NCI-H82 (cell line): ENCODE results near the gene MPND.

Source experiments
- DNase-seq: peaks from one replicate; lab custom pipeline; 2025; lab: John Stamatoyannopoulos, UW

MPND gene

GRCh38 chr19:4320419-4320818 is 22.9 kb upstream of the MPND start:
- no peak for DNase-seq

- DNase-seq = no peak
Observed at GRCh38 chr19:4322942-4323665, 20.3 kb upstream of the MPND start.

GRCh38 chr19:4323692-4324091 is 19.7 kb upstream of the MPND start:
- DNase-seq = no peak

- no peak for DNase-seq
Observed at GRCh38 chr19:4324228-4324627, 19.1 kb upstream of the MPND start.

- DNase-seq = no peak
Observed at GRCh38 chr19:4326215-4326836, 17.0 kb upstream of the MPND start.

- DNase-seq = peak; percentile 39
Observed at GRCh38 chr19:4326837-4327251, 16.5 kb upstream of the MPND start.

GRCh38 chr19:4327252-4327876 is 16.0 kb upstream of the MPND start:
- DNase-seq = peak; percentile 93

- DNase-seq = no peak
Observed at GRCh38 chr19:4327877-4328242, 15.5 kb upstream of the MPND start.

GRCh38 chr19:4328243-4328990 is 14.9 kb upstream of the MPND start:
- peak; percentile 98 for DNase-seq

GRCh38 chr19:4328991-4329681 is 14.2 kb upstream of the MPND start:
- peak; percentile 75 for DNase-seq

GRCh38 chr19:4329858-4330257 is 13.5 kb upstream of the MPND start:
- DNase-seq = no peak

- DNase-seq = no peak
Observed at GRCh38 chr19:4334929-4335570, 8.3 kb upstream of the MPND start.

- no peak for DNase-seq
Observed at GRCh38 chr19:4337906-4338440, 5.4 kb upstream of the MPND start.

- no peak for DNase-seq
Observed at GRCh38 chr19:4338441-4339355, 4.7 kb upstream of the MPND start, which contains the start of gene STAP2. Gene STAP2 (minus strand): TSS chr19:4338827. CDS start chr19:4338753, 74 bp downstream.

- DNase-seq = no peak
Observed at GRCh38 chr19:4342314-4342614, 1.1 kb upstream of the MPND start.

GRCh38 chr19:4342615-4343369 is 570 bp upstream of the MPND start:
- peak; percentile 99 for DNase-seq

GRCh38 chr19:4345342-4346019 is 2.1 kb downstream of the MPND start:
- DNase-seq = no peak

GRCh38 chr19:4346020-4346383 is 2.6 kb downstream of the MPND start:
- no peak for DNase-seq

- DNase-seq = no peak
Observed at GRCh38 chr19:4347521-4347920, 4.2 kb downstream of the MPND start.
